MM.1S (cell line): ENCODE measurements around the gene SEMA4D.

Source experiments
- DNase-seq: peaks from one replicate; pipeline ENCODE4 v3.0.0-alpha.2; 2015
- H2AFZ ChIP-seq: fragments of 300-600 bp; sonication (generic); 2 replicates; pipeline ENCODE4 v1.6.0; 2016; ENCODE audit warnings: antibody characterized with exemption, low read length
- H3F3A ChIP-seq: fragments of 300-600 bp; sonication (generic); 2 replicates; pipeline ENCODE4 v1.6.1; 2016; ENCODE audit warnings: mild to moderate bottlenecking, antibody characterized with exemption, low read length, moderate library complexity, mixed read lengths; ENCODE audit not compliant: insufficient read depth
- H3K27ac ChIP-seq: fragments of 300-600 bp; sonication (generic); 2 replicates; pipeline ENCODE4 v1.5.1; 2016; ENCODE audit warnings: mild to moderate bottlenecking, low read length
- H3K27me3 ChIP-seq: fragments of 300-600 bp; sonication (generic); replicated peaks from 2 replicates; pipeline ENCODE4 v1.6.0; 2016; ENCODE audit warnings: low read length; ENCODE audit not compliant: insufficient read depth
- H3K36me3 ChIP-seq: fragments of 300-600 bp; sonication (generic); replicated peaks from 2 replicates; pipeline ENCODE4 v1.6.1; 2016; ENCODE audit warnings: mild to moderate bottlenecking, low read length, mixed read lengths; ENCODE audit not compliant: insufficient read depth
- H3K4me1 ChIP-seq: fragments of 300-600 bp; sonication (generic); 2 replicates; pipeline ENCODE4 v1.6.1; 2016; ENCODE audit warnings: low read length, mixed read lengths
- H3K4me2 ChIP-seq: fragments of 300-600 bp; sonication (generic); 2 replicates; pipeline ENCODE4 v1.6.0; 2016; ENCODE audit warnings: low read depth, low read length
- H3K4me3 ChIP-seq: fragments of 300-600 bp; sonication (generic); 2 replicates; pipeline ENCODE4 v1.5.1; 2016; ENCODE audit warnings: low read length, mixed read lengths
- H3K79me2 ChIP-seq: fragments of 300-600 bp; sonication (generic); 2 replicates; pipeline ENCODE4 v1.6.1; 2016; ENCODE audit warnings: mixed run types, low read length, mixed read lengths
- H3K9ac ChIP-seq: fragments of 300-600 bp; sonication (generic); 2 replicates; pipeline ENCODE4 v1.6.1; 2016; ENCODE audit warnings: low read length, mixed read lengths
- H3K9me2 ChIP-seq: fragments of 300-600 bp; sonication (generic); replicated peaks from 2 replicates; pipeline ENCODE4 v1.6.1; 2016; ENCODE audit warnings: mild to moderate bottlenecking, low read length, mixed read lengths; ENCODE audit not compliant: insufficient read depth
- H3K9me3 ChIP-seq: fragments of 300-600 bp; sonication (generic); replicated peaks from 2 replicates; pipeline ENCODE4 v1.6.1; 2016; ENCODE audit warnings: mild to moderate bottlenecking, low read length, mixed read lengths; ENCODE audit not compliant: insufficient read depth
- H4K20me1 ChIP-seq: fragments of 300-600 bp; sonication (generic); 2 replicates; pipeline ENCODE4 v1.6.1; 2016; ENCODE audit warnings: mild to moderate bottlenecking, low read length, moderate library complexity, mixed read lengths; ENCODE audit not compliant: insufficient read depth
- CTCF ChIP-seq: fragments of 300-600 bp; sonication (generic); IDR thresholded peaks from 2 replicates; pipeline ENCODE4 v1.5.1; 2016; ENCODE audit warnings: antibody characterized with exemption, low read length, mixed read lengths
- EZH2 ChIP-seq: fragments of 300-600 bp; sonication (generic); optimal IDR thresholded peaks from 2 replicates; pipeline ENCODE3; 2017; ENCODE audit warnings: low read depth, mild to moderate bottlenecking, antibody characterized with exemption, low read length, mixed read lengths
- EZH2phosphoT487 ChIP-seq: fragments of 300-600 bp; sonication (generic); IDR thresholded peaks from 2 replicates; pipeline ENCODE4 v1.6.1; 2018; ENCODE audit warnings: antibody characterized with exemption, low read length

SEMA4D gene

GRCh38 chr9:89386206-89386605 is 111.7 kb downstream of the SEMA4D start:
- Histone ChIP-seq H2AFZ (no peak overlapping the region), H3K9me3 (no peaks in the 10 kb centered on the region), H3K4me3 (no peak overlapping the region), H3F3A (no peaks in the 10 kb centered on the region), H4K20me1 (no peaks in the 10 kb centered on the region), H3K9me2 (no peaks in the 10 kb centered on the region), H3K36me3 (peaks cover 8% of the 10 kb centered on the region; the same call in 1 of the 2 replicates), H3K79me2 (peaks cover 8% of the 10 kb centered on the region; the same call in 1 of the 2 replicates), H3K4me1 (no peaks in the 10 kb centered on the region), H3K27me3 (no peaks in the 10 kb centered on the region), H3K4me2 (no peak overlapping the region), H3K9ac (no peak overlapping the region), H3K27ac (no peak overlapping the region)
- DNase-seq, result no peak
- TF ChIP-seq EZH2, result no peak
- no peak for TF ChIP-seq CTCF
- no peak for TF ChIP-seq EZH2phosphoT487

- H3K27ac ChIP-seq, result no peak overlapping the region
- no peak for DNase-seq
- no peaks in the 10 kb centered on the region for H3K4me1 ChIP-seq
- H2AFZ ChIP-seq, result no peak overlapping the region
- peaks cover 5% of the 10 kb centered on the region; the same call in 1 of the 2 replicates for H3K79me2 ChIP-seq
- H3K9ac ChIP-seq, result no peak overlapping the region
- H3K9me3 ChIP-seq, result no peaks in the 10 kb centered on the region
- H3F3A ChIP-seq, result no peaks in the 10 kb centered on the region
- TF ChIP-seq EZH2phosphoT487 (no peak), CTCF (no peak), EZH2 (no peak)
- no peaks in the 10 kb centered on the region for H4K20me1 ChIP-seq
- no peaks in the 10 kb centered on the region for H3K27me3 ChIP-seq
- no peaks in the 10 kb centered on the region for H3K9me2 ChIP-seq
- peaks cover 8% of the 10 kb centered on the region; the same call in 1 of the 2 replicates for H3K36me3 ChIP-seq
- H3K4me2 ChIP-seq, result no peak overlapping the region
- no peak overlapping the region for H3K4me3 ChIP-seq
Measured at GRCh38 chr9:89384783-89385182, 113.1 kb downstream of the SEMA4D start.

GRCh38 chr9:89383721-89384300 is 114.1 kb downstream of the SEMA4D start:
- Histone ChIP-seq H3K27me3 (no peaks in the 10 kb centered on the region), H3K9me2 (no peaks in the 10 kb centered on the region), H3K4me3 (no peak overlapping the region), H3K9ac (no peak overlapping the region), H3K79me2 (peaks cover 5% of the 10 kb centered on the region; the same call in 1 of the 2 replicates), H3F3A (no peaks in the 10 kb centered on the region), H3K36me3 (peaks cover 11% of the 10 kb centered on the region; the same call in 1 of the 2 replicates), H3K9me3 (no peaks in the 10 kb centered on the region), H3K27ac (no peak overlapping the region), H3K4me2 (no peak overlapping the region), H3K4me1 (no peaks in the 10 kb centered on the region), H4K20me1 (no peaks in the 10 kb centered on the region), H2AFZ (no peak overlapping the region)
- no peak for TF ChIP-seq CTCF
- no peak for DNase-seq
